Mononuclear cell (primary cell): ENCODE results near the gene SAMD10. TPM values are rescaled to one million over a fixed set of nuclear protein-coding genes. Genes with fewer than 3 reads are reported as not detected.

ENCODE experiments used
- H3K27me3 ChIP-seq: 2 replicates; pipeline ENCODE4 v1.6.0; 2011; ENCODE audit warnings: low read length, control low read depth; ENCODE audit not compliant: insufficient read depth
- H3K4me1 ChIP-seq: 2 replicates; pipeline ENCODE4 v1.5.1; 2011; ENCODE audit warnings: mild to moderate bottlenecking, low read length, control low read depth; ENCODE audit not compliant: insufficient read depth
- H3K4me3 ChIP-seq: 2 replicates; pipeline ENCODE4 v1.5.1; 2011; ENCODE audit warnings: mild to moderate bottlenecking, low read length, moderate library complexity
- H3K9me3 ChIP-seq: 2 replicates; pipeline ENCODE4 v1.5.1; 2011; ENCODE audit warnings: low read depth, mild to moderate bottlenecking, control low read depth, low read length
- total RNA-seq: library from RNA; depleted of rRNA; stranded (reverse); fragments of >200 nt; gene quantifications from one replicate; pipeline ENCODE4 v1.2.3, GENCODE V29; 2012

The SAMD10 gene
- total RNA-seq, 1 donor = 2.3 TPM

GRCh38 chr20:63957690-63958441 lies 21.6 kb downstream of the SAMD10 start:
- Histone ChIP-seq H3K9me3 (no peaks in the 10 kb centered on the region), H3K27me3 (no peaks in the 10 kb centered on the region), H3K4me1 (peaks cover 34% of the 10 kb centered on the region), H3K4me3 (no peak overlapping the region)

- Histone ChIP-seq H3K9me3 (no peaks in the 10 kb centered on the region), H3K4me1 (peaks cover 34% of the 10 kb centered on the region), H3K27me3 (no peaks in the 10 kb centered on the region), H3K4me3 (peak overlapping the region; percentile 50)
Measured at GRCh38 chr20:63957004-63957689, 22.3 kb downstream of the SAMD10 start.

- Histone ChIP-seq H3K9me3 (no peaks in the 10 kb centered on the region), H3K27me3 (no peaks in the 10 kb centered on the region), H3K4me1 (peaks cover 34% of the 10 kb centered on the region), H3K4me3 (peak overlapping the region; percentile 50)
Measured at GRCh38 chr20:63956664-63957003, 22.8 kb downstream of the SAMD10 start.

- peak within 1 kb of the TSS; percentile 80 for H3K4me3 ChIP-seq
- peaks cover 34% of the 10 kb centered on the region for H3K4me1 ChIP-seq
- H3K27me3 ChIP-seq = no peaks in the 10 kb centered on the region
- H3K9me3 ChIP-seq = no peaks in the 10 kb centered on the region
Measured at GRCh38 chr20:63955827-63956663, 23.4 kb downstream of the SAMD10 start, which contains the start of gene UCKL1. TSS of gene UCKL1 (minus strand) at chr20:63956416. CDS start at chr20:63956372, 44 bp downstream.

GRCh38 chr20:63955281-63955826 lies 24.1 kb downstream of the SAMD10 start:
- Histone ChIP-seq H3K9me3 (no peaks in the 10 kb centered on the region), H3K4me3 (peak overlapping the region; percentile 80), H3K27me3 (no peaks in the 10 kb centered on the region), H3K4me1 (peaks cover 34% of the 10 kb centered on the region)

GRCh38 chr20:63953764-63954429 lies 25.5 kb downstream of the SAMD10 start:
- Histone ChIP-seq H3K4me3 (no peak overlapping the region), H3K4me1 (peaks cover 48% of the 10 kb centered on the region), H3K9me3 (no peaks in the 10 kb centered on the region), H3K27me3 (no peaks in the 10 kb centered on the region)

GRCh38 chr20:63952769-63953168 lies 26.7 kb downstream of the SAMD10 start:
- Histone ChIP-seq H3K27me3 (no peaks in the 10 kb centered on the region), H3K4me3 (no peak overlapping the region), H3K4me1 (peaks cover 59% of the 10 kb centered on the region), H3K9me3 (no peaks in the 10 kb centered on the region)

- no peak overlapping the region for H3K4me3 ChIP-seq
- H3K4me1 ChIP-seq = peaks cover 61% of the 10 kb centered on the region
- H3K27me3 ChIP-seq = no peaks in the 10 kb centered on the region
- H3K9me3 ChIP-seq = no peaks in the 10 kb centered on the region
Measured at GRCh38 chr20:63952210-63952535, 27.3 kb downstream of the SAMD10 start.

GRCh38 chr20:63951398-63952209 lies 27.8 kb downstream of the SAMD10 start:
- Histone ChIP-seq H3K4me1 (peaks cover 58% of the 10 kb centered on the region), H3K9me3 (no peaks in the 10 kb centered on the region), H3K4me3 (no peak overlapping the region), H3K27me3 (no peaks in the 10 kb centered on the region)

- Histone ChIP-seq H3K4me3 (no peak overlapping the region), H3K27me3 (no peaks in the 10 kb centered on the region), H3K4me1 (peaks cover 57% of the 10 kb centered on the region), H3K9me3 (no peaks in the 10 kb centered on the region)
Measured at GRCh38 chr20:63950701-63951397, 28.6 kb downstream of the SAMD10 start.

GRCh38 chr20:63947638-63948456 lies 31.6 kb downstream of the SAMD10 start:
- H3K4me3 ChIP-seq = no peak overlapping the region
- H3K27me3 ChIP-seq = no peaks in the 10 kb centered on the region
- H3K9me3 ChIP-seq = no peaks in the 10 kb centered on the region
- H3K4me1 ChIP-seq = peaks cover 41% of the 10 kb centered on the region

- no peak overlapping the region for H3K4me3 ChIP-seq
- no peaks in the 10 kb centered on the region for H3K27me3 ChIP-seq
- H3K9me3 ChIP-seq = no peaks in the 10 kb centered on the region
- H3K4me1 ChIP-seq = peaks cover 47% of the 10 kb centered on the region
Measured at GRCh38 chr20:63946986-63947637, 32.3 kb downstream of the SAMD10 start.
